ACC112 (cell line): ENCODE measurements around the gene GFRA1.

Experiments
- H2AFZ ChIP-seq: fragments of 200-600 bp; sonication (generic); one replicate; pipeline ENCODE4 v1.6.0; 2017; ENCODE audit warnings: antibody characterized with exemption, low read length; ENCODE audit not compliant: unreplicated experiment
- H3K27ac ChIP-seq: fragments of 200-600 bp; sonication (generic); 2 replicates; pipeline ENCODE4 v1.5.1; 2014; ENCODE audit warnings: low read depth, mild to moderate bottlenecking, antibody characterized with exemption, low read length, moderate library complexity
- H3K27me3 ChIP-seq: fragments of 200-600 bp; sonication (generic); 2 replicates; pipeline ENCODE4 v1.6.1; 2014; ENCODE audit warnings: mild to moderate bottlenecking, antibody characterized with exemption, low read length, moderate library complexity, mixed read lengths; ENCODE audit not compliant: insufficient read depth
- H3K36me3 ChIP-seq: fragments of 200-600 bp; sonication (generic); 2 replicates; pipeline ENCODE4 v1.6.1; 2016; ENCODE audit warnings: mild to moderate bottlenecking, antibody characterized with exemption, low read length, moderate library complexity, mixed read lengths; ENCODE audit not compliant: insufficient read depth
- H3K4me1 ChIP-seq: fragments of 200-600 bp; sonication (generic); one replicate; pipeline ENCODE4 v1.6.1; 2016; ENCODE audit warnings: low read length, mixed read lengths; ENCODE audit not compliant: insufficient read depth, unreplicated experiment, control insufficient read depth
- H3K4me3 ChIP-seq: fragments of 200-600 bp; sonication (generic); 2 replicates; pipeline ENCODE4 v1.5.1; 2014; ENCODE audit warnings: mild to moderate bottlenecking, low read depth, low read length
- H3K79me2 ChIP-seq: fragments of 200-600 bp; sonication (generic); one replicate; pipeline ENCODE4 v1.6.0; 2016; ENCODE audit warnings: low read length; ENCODE audit not compliant: control insufficient read depth, unreplicated experiment, insufficient read depth

Gene GFRA1

GRCh38 chr10:116126239-116126638 lies 146.8 kb downstream of the GFRA1 start:
- no peaks in the 10 kb centered on the region for H3K27me3 ChIP-seq
- H3K79me2 ChIP-seq = no peaks in the 10 kb centered on the region
- no peak overlapping the region for H3K4me3 ChIP-seq
- H2AFZ ChIP-seq = no peak overlapping the region
- no peak overlapping the region for H3K27ac ChIP-seq
- H3K4me1 ChIP-seq = no peaks in the 10 kb centered on the region
- H3K36me3 ChIP-seq = no peaks in the 10 kb centered on the region

- no peak overlapping the region for H3K27ac ChIP-seq
- H3K79me2 ChIP-seq = no peaks in the 10 kb centered on the region
- H3K36me3 ChIP-seq = no peaks in the 10 kb centered on the region
- no peak overlapping the region for H2AFZ ChIP-seq
- no peak overlapping the region for H3K4me3 ChIP-seq
- H3K27me3 ChIP-seq = no peaks in the 10 kb centered on the region
- no peaks in the 10 kb centered on the region for H3K4me1 ChIP-seq
Measured at GRCh38 chr10:116125180-116125579, 147.8 kb downstream of the GFRA1 start.

GRCh38 chr10:116124777-116125176 lies 148.2 kb downstream of the GFRA1 start:
- H3K27me3 ChIP-seq = no peaks in the 10 kb centered on the region
- H3K36me3 ChIP-seq = no peaks in the 10 kb centered on the region
- H3K4me3 ChIP-seq = no peak overlapping the region
- no peak overlapping the region for H2AFZ ChIP-seq
- no peaks in the 10 kb centered on the region for H3K79me2 ChIP-seq
- H3K4me1 ChIP-seq = no peaks in the 10 kb centered on the region
- no peak overlapping the region for H3K27ac ChIP-seq

- Histone ChIP-seq H3K4me3 (no peak overlapping the region), H3K27me3 (no peaks in the 10 kb centered on the region), H3K27ac (no peak overlapping the region), H3K4me1 (no peaks in the 10 kb centered on the region), H3K79me2 (no peaks in the 10 kb centered on the region), H3K36me3 (no peaks in the 10 kb centered on the region), H2AFZ (no peak overlapping the region)
Measured at GRCh38 chr10:116122664-116123063, 150.3 kb downstream of the GFRA1 start.

- no peak overlapping the region for H3K27ac ChIP-seq
- H3K36me3 ChIP-seq = no peaks in the 10 kb centered on the region
Measured at GRCh38 chr10:116121640-116122525, 151.1 kb downstream of the GFRA1 start.

GRCh38 chr10:116120688-116121455 lies 152.1 kb downstream of the GFRA1 start:
- no peak overlapping the region for H3K4me3 ChIP-seq
- no peak overlapping the region for H2AFZ ChIP-seq
- H3K4me1 ChIP-seq = no peaks in the 10 kb centered on the region
- no peak overlapping the region for H3K27ac ChIP-seq
- H3K79me2 ChIP-seq = no peaks in the 10 kb centered on the region
- no peaks in the 10 kb centered on the region for H3K36me3 ChIP-seq
- no peaks in the 10 kb centered on the region for H3K27me3 ChIP-seq

More at GRCh38 chr10:116121640-116122525, 151.1 kb downstream of the GFRA1 start:
- no peak overlapping the region for H3K4me3 ChIP-seq
- H3K79me2 ChIP-seq = no peaks in the 10 kb centered on the region
- H3K27me3 ChIP-seq = no peaks in the 10 kb centered on the region
- H2AFZ ChIP-seq = no peak overlapping the region
- H3K4me1 ChIP-seq = no peaks in the 10 kb centered on the region

- peaks cover 8% of the 10 kb centered on the region for H3K4me1 ChIP-seq
- no peak overlapping the region for H3K4me3 ChIP-seq
- H2AFZ ChIP-seq = no peak overlapping the region
- no peaks in the 10 kb centered on the region for H3K79me2 ChIP-seq
- no peaks in the 10 kb centered on the region for H3K36me3 ChIP-seq
- H3K27ac ChIP-seq = no peak overlapping the region
- H3K27me3 ChIP-seq = no peaks in the 10 kb centered on the region
Measured at GRCh38 chr10:116118847-116119246, 154.2 kb downstream of the GFRA1 start.

GRCh38 chr10:116115797-116116196 lies 157.2 kb downstream of the GFRA1 start:
- H3K4me1 ChIP-seq = peaks cover 14% of the 10 kb centered on the region
- H3K27ac ChIP-seq = no peak overlapping the region
- H3K4me3 ChIP-seq = no peak overlapping the region
- H2AFZ ChIP-seq = no peak overlapping the region
- no peaks in the 10 kb centered on the region for H3K36me3 ChIP-seq
- H3K79me2 ChIP-seq = no peaks in the 10 kb centered on the region
- no peaks in the 10 kb centered on the region for H3K27me3 ChIP-seq

- Histone ChIP-seq H3K27me3 (no peaks in the 10 kb centered on the region), H3K79me2 (no peaks in the 10 kb centered on the region), H3K27ac (no peak overlapping the region), H3K4me1 (peaks cover 14% of the 10 kb centered on the region), H3K4me3 (no peak overlapping the region), H3K36me3 (no peaks in the 10 kb centered on the region), H2AFZ (no peak overlapping the region)
Measured at GRCh38 chr10:116115036-116115641, 157.9 kb downstream of the GFRA1 start.

GRCh38 chr10:116113721-116114501 lies 159.1 kb downstream of the GFRA1 start:
- Histone ChIP-seq H2AFZ (no peak overlapping the region), H3K27me3 (no peaks in the 10 kb centered on the region), H3K36me3 (no peaks in the 10 kb centered on the region), H3K4me1 (peaks cover 14% of the 10 kb centered on the region), H3K4me3 (no peak overlapping the region), H3K27ac (peak overlapping the region; percentile 28; the same call in 1 of the 2 replicates), H3K79me2 (no peaks in the 10 kb centered on the region)
